Activated CD8-positive, alpha-beta memory T cell treated with anti-CD3 and anti-CD28 coated beads for 48 hours (primary cell): ENCODE measurements around the gene GALNT14.

Source experiments
- DNase-seq, 3 experiments: peaks; one replicate each; pipeline ENCODE4 v3.0.0-alpha.2; 2020; ENCODE audit warnings: low read depth in 2 of 3, low spot score in 2 of 3

The GALNT14 gene

GRCh38 chr2:30981096-30981495, 157.1 kb downstream of the GALNT14 start:
- no peak for DNase-seq

GRCh38 chr2:30979822-30980245, 158.4 kb downstream of the GALNT14 start:
- no peak for DNase-seq

GRCh38 chr2:30978854-30979253, 159.4 kb downstream of the GALNT14 start:
- DNase-seq = no peak

- DNase-seq = no peak
These were observed 160.2 kb downstream of the GALNT14 start for GRCh38 chr2:30978044-30978443.

- no peak for DNase-seq
These were observed 163.1 kb downstream of the GALNT14 start for GRCh38 chr2:30975156-30975555.

- no peak for DNase-seq
These were observed 163.7 kb downstream of the GALNT14 start for GRCh38 chr2:30974554-30974953.

- DNase-seq = no peak
These were observed 164.1 kb downstream of the GALNT14 start for GRCh38 chr2:30974092-30974491.

- no peak for DNase-seq
These were observed 166.8 kb downstream of the GALNT14 start for GRCh38 chr2:30971231-30972025.

GRCh38 chr2:30968660-30969397, 169.4 kb downstream of the GALNT14 start:
- DNase-seq = no peak

GRCh38 chr2:30966786-30967185, 171.5 kb downstream of the GALNT14 start:
- DNase-seq = no peak

- DNase-seq = no peak
These were observed 173.2 kb downstream of the GALNT14 start for GRCh38 chr2:30965022-30965531.

GRCh38 chr2:30964334-30965005, 173.8 kb downstream of the GALNT14 start:
- no peak for DNase-seq

GRCh38 chr2:30963184-30963583, 175.1 kb downstream of the GALNT14 start:
- no peak for DNase-seq

- DNase-seq = no peak
These were observed 178.0 kb downstream of the GALNT14 start for GRCh38 chr2:30960213-30960612.

GRCh38 chr2:30959653-30960052, 178.6 kb downstream of the GALNT14 start:
- DNase-seq = no peak

GRCh38 chr2:30958918-30959265, 179.3 kb downstream of the GALNT14 start:
- no peak for DNase-seq

GRCh38 chr2:30958193-30958917, 179.9 kb downstream of the GALNT14 start:
- DNase-seq = no peak

GRCh38 chr2:30957591-30957990, 180.6 kb downstream of the GALNT14 start:
- DNase-seq = no peak

- DNase-seq = no peak
These were observed 181.2 kb downstream of the GALNT14 start for GRCh38 chr2:30956995-30957394.

- no peak for DNase-seq
These were observed 182.6 kb downstream of the GALNT14 start for GRCh38 chr2:30955516-30956132.

GRCh38 chr2:30950339-30950738, 187.9 kb downstream of the GALNT14 start:
- DNase-seq = no peak
